Astrocyte of the cerebellum (primary cell): ENCODE data around the gene SLC35F3.
"Not testable (repeated sequence)": the region's sequence is repeated elsewhere in the genome, so short reads cannot be mapped to it uniquely, and the experiment has no call there.

Source experiments
- DNase-seq: peaks from one replicate; pipeline ENCODE4 v3.0.0-alpha.2; 2011; ENCODE audit warnings: low read depth
- H3K4me3 ChIP-seq: 2 replicates; pipeline ENCODE4 v1.5.1; 2011; ENCODE audit warnings: mild to moderate bottlenecking, low read depth, low read length, moderate library complexity
- CTCF ChIP-seq: IDR thresholded peaks from 2 replicates; pipeline ENCODE4 v1.5.1; 2012; ENCODE audit warnings: low read length, low read depth, moderate library complexity, mild to moderate bottlenecking; ENCODE audit errors: missing control alignments
- in situ Hi-C: cut with HindIII; loops from 2 replicates; pipeline ENCODE4 v1.10.0; 2017; ENCODE audit warnings: low sequenced_read_pairs

SLC35F3 gene

DNA sequence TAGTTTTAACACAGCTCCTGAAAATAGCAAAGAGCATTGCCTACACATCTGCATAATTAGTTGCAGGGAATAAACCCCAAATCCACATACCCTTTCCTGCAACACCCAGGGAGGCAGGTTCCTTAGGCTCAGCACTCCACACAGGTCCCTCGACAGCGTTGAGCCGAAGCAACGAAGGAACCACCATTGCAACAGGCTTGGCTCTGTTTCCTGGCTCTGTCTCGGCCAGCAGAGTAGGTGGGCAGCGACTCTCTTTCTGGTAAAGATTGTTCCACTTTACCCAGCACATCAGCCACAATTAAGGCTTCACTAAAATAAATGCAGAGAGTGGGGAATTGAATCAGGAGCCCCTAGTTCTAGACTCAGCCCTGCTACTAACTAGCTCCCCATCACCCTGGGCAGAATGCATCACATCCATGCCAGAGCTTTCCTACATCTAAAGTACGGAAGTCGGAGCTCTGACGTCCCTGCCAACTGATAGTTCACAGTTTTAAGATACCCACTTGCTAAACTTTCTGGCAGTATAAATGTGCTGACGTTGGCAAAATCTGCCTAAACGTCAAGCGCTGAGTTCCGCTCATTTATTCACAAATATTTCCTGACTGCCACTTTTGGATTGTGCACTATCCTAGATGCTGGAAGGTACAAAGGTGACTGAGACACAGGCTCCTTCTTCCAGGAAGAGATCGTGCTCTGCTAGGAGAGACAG is 389.8 kb downstream of the SLC35F3 start:
- no peak overlapping the region for H3K4me3 ChIP-seq
- DNase-seq: no peak
- in situ Hi-C loops: no loop called here
- TF ChIP-seq CTCF: no peak

- no peak for TF ChIP-seq CTCF
- no peak overlapping the region for H3K4me3 ChIP-seq
- DNase-seq: no peak
- in situ Hi-C loops: no loop called here
Measured at GRCh38 chr1:234295068-234295467, 390.6 kb downstream of the SLC35F3 start.

GRCh38 chr1:234295626-234296025 is 391.1 kb downstream of the SLC35F3 start:
- DNase-seq: no peak
- TF ChIP-seq CTCF: no peak
- H3K4me3 ChIP-seq: no peak overlapping the region
- in situ Hi-C loops: no loop called here

DNA sequence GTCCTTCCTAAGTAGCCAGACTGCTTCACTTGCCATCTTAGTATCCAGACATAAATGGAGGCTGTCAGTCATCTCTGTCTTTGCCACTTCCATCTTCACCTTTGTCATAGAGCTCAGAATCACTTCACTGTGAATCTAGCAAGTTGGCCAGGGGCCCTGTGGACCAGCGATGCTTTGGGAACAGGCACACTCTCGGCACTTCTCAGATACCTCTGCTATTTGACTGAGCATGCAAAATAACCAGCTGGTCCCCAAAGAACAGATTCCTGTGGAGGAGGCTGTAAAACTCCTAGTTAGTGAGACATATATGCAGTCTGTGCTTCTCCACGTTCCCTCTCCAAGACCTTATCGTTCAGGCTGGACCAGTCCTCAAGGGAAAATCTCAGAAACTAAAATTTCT is 392.0 kb downstream of the SLC35F3 start:
- in situ Hi-C loops: no loop called here
- TF ChIP-seq CTCF: no peak
- H3K4me3 ChIP-seq: no peak overlapping the region
- DNase-seq: no peak

DNA sequence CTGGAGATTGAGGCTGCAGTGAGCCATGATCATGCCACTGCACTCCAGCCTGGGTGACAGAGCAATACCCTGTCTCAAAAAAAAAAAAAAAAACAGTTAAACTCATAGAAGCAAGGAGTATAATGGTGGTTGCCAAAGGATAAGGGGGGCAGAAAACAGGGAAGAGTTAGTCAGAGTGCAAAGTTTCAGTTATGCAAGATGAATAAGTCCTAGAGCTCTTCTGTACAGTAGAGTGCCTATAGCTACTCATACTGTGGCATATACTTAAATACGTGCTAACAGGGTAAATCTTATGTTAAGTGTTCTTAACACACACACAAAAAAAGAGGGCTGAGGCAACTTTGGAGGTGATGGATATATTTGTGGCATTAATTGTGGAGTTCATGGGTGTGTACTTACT is 393.2 kb downstream of the SLC35F3 start:
- DNase-seq: no peak
- no peak overlapping the region for H3K4me3 ChIP-seq
- TF ChIP-seq CTCF: no peak
- in situ Hi-C loops: no loop called here

- peak; percentile 24 for DNase-seq
- H3K4me3 ChIP-seq: no peak overlapping the region
- in situ Hi-C loops: no loop called here
- TF ChIP-seq CTCF: no peak
Measured at GRCh38 chr1:234300096-234300495, 395.6 kb downstream of the SLC35F3 start.

- in situ Hi-C loops, DNase-seq, H3K4me3 ChIP-seq: not testable (repeated sequence)
Measured at GRCh38 chr1:234301663-234302062, 397.2 kb downstream of the SLC35F3 start.
